GM03348 (cell line): ENCODE measurements around the gene GRK3.
"Not testable (repeated sequence)": the region's sequence is repeated elsewhere in the genome, so short reads cannot be mapped to it uniquely, and the experiment has no call there.

Experiments
- DNase-seq: peaks from one replicate; pipeline ENCODE4 v3.0.0; 2012; ENCODE audit warnings: low spot score

The GRK3 gene

DNA sequence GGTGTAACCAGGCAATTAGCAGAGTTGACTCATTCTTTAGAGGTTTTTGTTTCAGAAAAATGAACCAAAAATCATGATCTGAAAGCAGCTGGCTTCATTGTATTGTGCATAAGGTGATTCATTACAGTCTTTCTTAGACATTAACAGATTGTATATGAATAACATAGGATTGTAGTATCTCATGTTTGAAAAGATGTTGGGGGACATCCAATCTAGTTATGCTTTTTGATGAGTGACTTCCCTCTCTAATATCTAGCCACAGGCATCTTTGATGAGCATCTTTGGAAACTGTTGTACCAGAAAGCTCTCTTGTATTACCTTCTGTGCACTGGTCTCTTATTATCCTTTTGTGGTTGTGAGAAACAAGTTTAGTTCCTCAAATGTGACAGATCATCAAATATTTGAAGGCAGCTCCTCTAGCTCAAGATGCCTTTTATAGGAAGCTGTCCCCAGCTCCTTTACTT, 8.3 kb downstream of the GRK3 start:
- DNase-seq: no peak

DNA sequence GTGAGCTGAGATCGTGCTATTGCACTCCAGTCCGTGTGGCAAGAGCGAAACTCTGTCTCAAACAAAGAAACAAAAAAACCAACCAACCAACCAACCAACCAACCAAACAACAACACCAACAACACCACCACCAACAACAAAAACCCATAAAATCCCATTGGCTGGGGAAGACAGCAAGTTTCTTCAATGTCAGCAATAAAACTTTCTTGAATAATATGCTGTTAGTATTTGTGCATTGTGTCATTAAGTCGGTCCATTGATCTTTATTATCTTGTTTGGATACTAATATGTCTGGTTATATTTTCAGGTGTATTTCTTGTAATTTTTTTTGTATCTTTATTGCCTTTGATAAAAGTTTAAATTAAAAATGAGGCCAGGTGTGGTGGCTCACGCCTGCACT, 9.4 kb downstream of the GRK3 start:
- no peak for DNase-seq

GRCh38 chr22:25574736-25575135, 10.3 kb downstream of the GRK3 start:
- DNase-seq: no peak

DNA sequence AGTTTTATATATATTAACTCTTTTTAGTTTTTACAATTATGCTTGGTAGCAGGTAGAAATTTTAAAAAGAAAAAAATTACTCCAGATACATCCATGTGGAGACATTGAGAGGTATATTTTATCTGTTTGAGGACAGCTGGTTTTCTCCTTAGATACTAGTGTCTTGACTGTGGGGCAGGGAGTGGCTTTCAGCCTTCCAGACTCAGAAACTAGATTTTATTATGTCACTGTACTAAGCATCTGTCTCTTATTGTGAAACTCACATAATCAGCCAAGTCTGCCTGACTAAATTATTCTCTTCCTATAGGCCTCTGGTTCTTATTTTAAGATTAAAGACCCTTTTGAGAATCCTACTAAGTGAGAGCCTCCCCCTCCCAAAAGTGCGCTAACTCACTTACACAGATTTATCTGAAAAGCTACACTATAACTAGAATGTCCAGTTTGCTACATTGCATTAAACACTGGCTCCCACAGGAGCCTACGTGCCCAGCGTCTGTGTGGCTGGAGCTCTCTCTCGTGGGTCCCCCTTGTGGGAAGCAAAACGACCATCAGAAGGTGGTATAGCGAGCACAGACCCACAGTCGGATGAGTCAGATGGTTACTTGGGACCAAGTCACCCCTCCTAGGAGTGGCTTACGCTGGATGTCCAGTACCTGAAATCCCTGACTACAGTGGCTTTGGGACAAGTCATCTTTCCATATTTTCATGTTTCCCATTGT, 11.4 kb downstream of the GRK3 start:
- not testable (repeated sequence) for DNase-seq

DNA sequence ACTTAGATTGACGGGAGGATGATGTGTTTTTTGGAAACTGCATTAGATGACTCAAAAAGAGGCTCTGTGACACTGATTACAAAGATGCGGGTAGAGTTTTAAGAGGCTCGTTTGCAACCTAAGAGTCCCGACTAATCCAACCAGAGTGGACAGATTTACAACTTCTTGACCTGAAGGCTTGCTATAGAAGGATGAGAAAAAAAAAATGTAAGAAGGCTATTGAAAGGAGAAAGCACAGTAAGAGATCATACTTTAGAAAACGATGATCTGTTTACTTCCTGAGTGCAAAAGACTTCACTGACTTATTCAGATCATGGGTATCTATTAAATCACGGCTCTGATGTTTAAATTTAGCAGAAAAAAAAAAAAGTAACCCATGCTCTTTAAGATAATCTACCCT, 17.0 kb downstream of the GRK3 start:
- DNase-seq: not testable (repeated sequence)

GRCh38 chr22:25582946-25583345, 18.5 kb downstream of the GRK3 start:
- DNase-seq: no peak

DNA sequence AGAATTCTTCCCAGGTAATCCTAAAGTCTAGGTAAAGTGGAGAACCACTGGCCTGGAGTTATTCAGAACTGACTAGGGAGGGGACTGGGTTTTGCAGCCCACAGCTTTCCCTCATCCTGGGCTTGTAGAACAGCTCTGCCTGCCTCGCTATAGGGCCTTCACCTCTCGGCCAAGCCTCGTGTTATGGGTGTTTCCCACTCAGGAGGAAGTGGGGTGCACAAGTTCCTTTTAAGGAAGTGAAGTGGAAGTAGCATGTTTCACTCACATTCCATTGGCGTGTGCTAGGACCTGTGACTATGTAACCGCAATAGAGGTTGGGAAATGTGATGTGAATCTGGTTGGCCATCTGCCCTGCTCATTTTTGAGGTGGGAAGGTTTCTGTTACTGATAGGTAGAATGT, 20.5 kb downstream of the GRK3 start:
- not testable (repeated sequence) for DNase-seq

GRCh38 chr22:25589664-25590063, 25.2 kb downstream of the GRK3 start:
- DNase-seq: not testable (repeated sequence)

DNA sequence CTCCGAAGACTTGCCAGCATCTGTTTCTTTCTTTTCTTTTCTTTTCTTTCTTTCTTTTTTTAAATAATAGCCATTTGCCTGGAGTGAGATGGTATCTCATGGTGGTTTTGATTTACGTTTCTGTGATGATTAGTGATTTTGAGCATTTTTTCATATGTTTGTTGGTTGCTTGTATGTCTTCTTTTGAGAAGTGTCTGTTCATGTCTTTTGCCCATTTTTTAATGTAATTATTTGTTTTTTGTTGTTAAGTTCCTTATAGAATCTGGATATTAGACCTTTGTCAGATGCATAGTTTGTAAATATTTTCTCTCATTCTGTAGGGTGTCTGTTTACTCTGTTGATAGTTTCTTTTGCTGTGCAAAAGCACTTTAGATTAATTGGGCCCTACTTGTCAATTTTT, 28.8 kb downstream of the GRK3 start:
- not testable (repeated sequence) for DNase-seq

GRCh38 chr22:25598609-25599008, 34.1 kb downstream of the GRK3 start:
- no peak for DNase-seq

DNA sequence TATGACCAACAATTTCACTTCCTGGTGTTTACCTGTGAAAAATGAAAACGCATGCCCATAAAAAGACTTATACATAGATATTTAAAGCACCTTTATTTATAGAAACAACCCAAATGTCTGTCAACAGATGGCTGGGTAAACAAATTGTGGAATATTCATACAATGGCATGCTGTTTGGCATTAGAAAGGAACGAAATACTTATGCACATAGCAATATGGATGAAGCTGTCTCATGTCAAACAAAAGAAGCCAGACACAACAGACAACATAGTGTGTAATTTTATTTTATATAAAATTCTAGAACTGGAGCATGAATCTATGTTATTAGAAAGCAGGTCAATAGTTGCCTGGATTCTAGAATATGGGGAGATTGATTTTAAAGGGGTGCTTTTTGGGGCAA, 38.0 kb downstream of the GRK3 start:
- DNase-seq: no peak

- DNase-seq: no peak
These were observed 38.4 kb downstream of the GRK3 start for GRCh38 chr22:25602916-25603315.

- DNase-seq: not testable (repeated sequence)
These were observed 40.7 kb downstream of the GRK3 start for GRCh38 chr22:25605146-25605545.

DNA sequence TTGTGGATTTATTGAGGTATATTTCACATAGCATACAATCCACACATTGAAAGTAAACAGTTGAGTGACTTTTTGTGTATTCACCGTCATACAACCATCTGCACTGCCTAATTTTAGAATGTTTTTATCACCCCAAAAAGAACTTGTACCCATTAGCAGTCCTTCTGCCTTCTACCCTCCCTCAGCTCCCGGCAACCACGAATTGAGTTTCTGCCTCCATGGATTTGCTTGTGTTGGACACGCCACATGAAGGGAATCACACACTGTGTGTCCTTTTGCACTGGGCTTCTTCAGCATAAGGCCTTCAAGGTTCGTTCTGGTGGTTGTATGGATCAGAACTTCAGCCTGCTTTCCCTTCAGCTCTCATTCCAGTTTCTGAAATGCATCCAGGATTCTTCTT, 41.1 kb downstream of the GRK3 start:
- not testable (repeated sequence) for DNase-seq

DNA sequence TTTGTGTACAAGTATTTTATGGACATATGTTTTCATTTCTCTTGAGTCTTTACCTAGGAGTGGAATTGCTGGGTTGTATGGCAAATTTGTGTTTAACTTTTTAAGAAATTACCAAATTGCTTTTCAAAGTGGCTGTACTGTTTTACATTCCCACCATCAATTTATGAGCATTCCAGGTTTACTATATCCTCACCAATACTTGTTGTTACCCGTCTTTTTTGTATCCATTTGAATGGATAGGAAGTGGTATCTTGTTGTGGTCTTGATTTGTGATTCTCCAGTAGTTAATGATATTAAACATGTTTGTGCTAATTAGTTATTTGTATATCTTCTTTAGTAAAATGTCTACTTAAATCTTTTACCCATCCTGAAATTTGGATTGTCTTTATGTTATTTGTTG, 46.8 kb downstream of the GRK3 start:
- not testable (repeated sequence) for DNase-seq

DNA sequence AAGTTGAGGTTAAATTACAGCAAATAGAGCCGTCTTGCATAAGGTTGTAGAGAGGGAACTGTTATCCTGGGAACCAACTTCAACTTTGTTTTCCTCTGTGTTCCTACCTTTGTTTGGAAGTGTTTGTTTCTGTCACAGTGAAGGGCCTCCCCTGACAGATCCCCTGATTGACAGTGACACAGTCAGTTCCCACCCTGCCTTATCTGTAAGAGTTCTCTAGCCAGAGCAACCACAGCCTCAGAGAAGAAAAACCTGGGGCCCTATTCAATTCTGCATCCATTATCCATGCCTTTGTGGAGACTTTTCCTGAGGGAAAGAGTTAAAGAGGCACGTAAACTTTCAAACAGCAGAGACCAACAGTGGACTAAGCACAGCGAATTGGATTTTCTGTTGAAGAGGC, 48.7 kb downstream of the GRK3 start:
- DNase-seq: not testable (repeated sequence)

- not testable (repeated sequence) for DNase-seq
These were observed 49.1 kb downstream of the GRK3 start for GRCh38 chr22:25613558-25613957.

DNA sequence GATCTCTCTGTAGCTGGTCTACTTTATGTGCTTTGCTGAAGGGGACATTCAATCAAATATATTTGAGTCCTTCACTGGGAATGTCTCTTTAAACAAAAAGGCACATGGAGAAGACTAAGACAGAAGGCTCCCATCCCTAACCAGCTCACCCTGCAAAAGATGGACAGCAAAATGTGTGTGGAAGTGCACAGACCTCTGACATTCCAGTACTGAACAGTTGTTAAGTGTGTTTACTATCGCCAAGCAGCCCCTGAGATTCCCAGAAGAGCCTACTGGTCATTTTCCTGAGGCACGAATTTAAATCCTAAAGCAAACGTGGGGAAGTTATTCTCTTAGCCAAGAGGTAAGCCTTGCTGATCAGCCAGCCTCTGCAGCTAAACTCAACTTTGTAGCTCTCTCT, 50.3 kb downstream of the GRK3 start:
- not testable (repeated sequence) for DNase-seq

GRCh38 chr22:25621986-25622385, 57.5 kb downstream of the GRK3 start:
- no peak for DNase-seq

GRCh38 chr22:25623310-25623734, 58.8 kb downstream of the GRK3 start:
- no peak for DNase-seq

DNA sequence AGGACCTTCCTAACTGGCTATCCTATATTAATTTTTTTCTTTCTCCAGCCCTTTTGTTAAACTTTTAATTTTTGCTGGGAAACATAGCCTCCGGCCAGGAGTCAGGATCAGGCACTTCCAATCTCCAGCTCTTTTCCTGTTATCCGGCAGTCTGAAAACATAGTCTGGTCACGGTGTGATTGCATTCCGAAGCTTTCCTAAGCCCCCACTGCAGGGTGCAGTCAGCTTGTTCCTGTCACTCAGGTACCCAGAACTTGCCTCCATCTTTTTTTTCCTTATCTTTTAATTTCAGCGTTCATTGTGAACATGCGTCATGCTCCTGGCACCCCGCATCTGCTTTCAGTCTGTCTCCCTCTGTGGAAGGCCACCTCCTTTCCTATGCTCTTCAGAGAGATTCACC, 59.4 kb downstream of the GRK3 start:
- no peak for DNase-seq

- no peak for DNase-seq
These were observed 60.0 kb downstream of the GRK3 start for GRCh38 chr22:25624476-25624875.

GRCh38 chr22:25625747-25626623, 61.5 kb downstream of the GRK3 start:
- not testable (repeated sequence) for DNase-seq
